Erythroblast (primary cell): ENCODE measurements around the gene EDA.
"Not testable (repeated sequence)": the region's sequence is repeated elsewhere in the genome, so short reads cannot be mapped to it uniquely, and the experiment has no call there.

Source experiments
- DNase-seq, 2 experiments: peaks; one replicate each; lab custom pipeline; 2025; lab: John Stamatoyannopoulos, UW
- GATA1 ChIP-seq: IDR thresholded peaks from 2 replicates; pipeline ENCODE4 v1.6.1; 2011; ENCODE audit warnings: low read depth, mild to moderate bottlenecking, control low read depth, low read length, moderate library complexity
- POLR2A ChIP-seq: IDR thresholded peaks from 2 replicates; pipeline ENCODE4 v1.6.1; 2011; ENCODE audit warnings: mild to moderate bottlenecking, low read length

EDA gene

DNA sequence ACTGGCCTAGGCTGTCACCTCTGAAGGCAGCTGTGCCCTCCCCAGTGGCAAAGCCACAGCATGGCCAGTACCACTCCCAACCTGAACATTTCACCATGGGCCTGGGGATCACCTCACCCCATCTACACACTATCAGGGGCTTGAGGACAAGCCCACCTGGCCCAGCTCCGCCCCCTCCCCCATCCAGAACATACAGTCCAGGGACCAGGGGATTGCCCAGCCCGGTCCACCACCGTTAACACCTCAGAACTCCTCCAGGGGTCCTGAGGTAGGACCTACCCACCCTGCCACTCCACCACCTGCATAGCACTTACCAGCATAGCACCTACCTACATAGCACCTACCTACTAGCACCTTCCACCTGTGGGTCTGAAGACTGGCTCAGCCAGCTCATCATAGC, 179.8 kb downstream of the EDA start:
- no peak for DNase-seq
- no peak for TF ChIP-seq POLR2A
- no peak for TF ChIP-seq GATA1

DNA sequence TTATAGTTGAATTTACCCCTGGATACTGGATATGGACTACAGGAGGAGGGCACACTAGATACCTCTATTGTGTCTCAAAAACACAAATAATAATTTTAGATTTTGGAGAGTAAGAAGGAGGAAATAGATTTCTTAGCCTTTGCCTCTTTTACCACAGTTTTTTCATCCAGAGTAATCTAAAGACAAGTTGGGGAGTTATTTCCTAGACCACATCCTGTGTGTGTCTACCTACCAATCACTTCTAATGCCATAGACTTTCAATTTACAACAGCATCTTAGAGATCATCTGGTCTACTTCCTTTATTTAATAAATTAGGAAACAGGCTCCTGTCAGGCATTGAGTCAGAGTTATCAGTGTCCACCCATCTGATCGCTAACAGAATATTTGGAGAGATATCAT, 191.5 kb downstream of the EDA start:
- no peak for DNase-seq
- no peak for TF ChIP-seq GATA1
- TF ChIP-seq POLR2A: no peak

DNA sequence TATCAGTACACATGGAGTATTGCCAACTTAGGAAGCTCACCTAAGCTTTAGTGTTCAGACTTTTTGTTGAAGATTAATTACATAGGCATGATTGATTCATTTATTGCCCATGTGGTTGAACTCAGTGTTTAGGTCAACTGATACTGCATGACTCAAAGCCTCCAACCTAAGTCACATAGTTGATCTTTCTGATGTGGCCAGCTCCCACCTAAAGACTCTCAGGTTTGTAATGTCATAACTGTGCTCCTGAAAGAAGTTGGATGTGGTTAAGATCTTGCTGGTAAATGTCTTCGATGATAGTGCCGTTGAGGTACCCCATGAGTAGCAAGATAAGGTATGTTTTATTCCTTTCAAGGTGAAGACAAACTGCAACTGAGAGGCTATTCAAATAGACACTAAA, 192.5 kb downstream of the EDA start:
- DNase-seq: no peak

DNA sequence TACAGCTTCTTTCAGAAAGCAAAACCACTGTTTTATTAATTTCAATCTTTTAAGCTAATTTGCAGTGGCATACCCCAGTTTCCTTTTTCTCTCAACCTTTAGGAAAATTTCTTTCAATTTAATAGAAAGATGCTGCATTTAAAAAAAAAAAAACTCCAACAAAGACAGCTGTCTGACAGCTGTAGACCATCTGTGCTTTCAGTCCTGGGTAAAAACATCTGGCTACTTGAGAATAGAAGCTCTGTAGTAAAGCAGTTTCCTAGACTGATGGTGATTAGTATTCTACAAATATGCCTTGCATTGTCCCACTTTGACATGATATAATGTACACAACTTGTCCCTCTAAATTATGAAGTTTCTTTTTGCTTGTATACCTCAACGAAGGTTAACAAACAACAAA, 197.8 kb downstream of the EDA start:
- TF ChIP-seq GATA1 (no peak), POLR2A (no peak)
- no peak for DNase-seq

More for the DNA sequence above, 192.5 kb downstream of the EDA start:
- TF ChIP-seq GATA1 (no peak), POLR2A (no peak)

DNA sequence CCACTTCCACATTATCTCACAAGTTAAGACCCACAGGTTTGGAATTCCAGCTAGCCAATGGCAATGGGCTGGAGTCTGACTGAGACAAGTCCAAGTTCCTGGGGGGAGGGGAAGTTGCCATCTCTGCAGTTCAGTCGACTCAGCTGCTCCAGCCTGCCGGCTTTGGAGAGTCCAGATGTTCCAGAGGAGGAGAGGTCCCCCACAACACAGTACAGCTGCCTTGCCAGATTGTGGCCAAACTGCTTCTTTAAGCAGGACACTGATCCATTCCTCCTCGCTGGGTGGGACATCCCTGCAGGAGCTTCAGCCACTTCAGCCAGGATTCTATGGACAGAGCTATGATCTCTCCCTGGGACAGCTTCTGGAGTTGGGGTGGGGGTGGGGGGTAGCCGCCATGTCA, 199.2 kb downstream of the EDA start:
- no peak for DNase-seq
- no peak for TF ChIP-seq GATA1
- no peak for TF ChIP-seq POLR2A

DNA sequence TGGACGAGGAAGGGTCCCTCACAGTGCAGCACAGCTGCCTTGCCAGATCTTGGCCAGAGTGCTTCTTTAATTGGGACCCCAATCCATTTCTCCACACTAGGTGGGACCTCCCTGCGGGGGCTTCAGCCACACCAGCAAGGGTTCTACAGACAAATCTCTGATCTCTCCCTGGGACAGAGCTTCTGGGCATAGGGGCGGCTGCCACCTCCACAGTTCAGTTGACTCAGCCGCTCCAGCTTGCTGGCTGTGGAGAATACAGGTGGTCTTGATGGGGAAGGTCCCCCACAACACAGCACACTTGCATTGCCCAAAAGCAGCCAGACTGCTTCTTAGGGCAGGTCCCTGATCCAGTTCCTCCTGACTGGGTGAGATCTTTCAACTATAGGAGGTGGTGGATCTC, 199.6 kb downstream of the EDA start:
- DNase-seq: no peak
- TF ChIP-seq GATA1: no peak
- TF ChIP-seq POLR2A: no peak

DNA sequence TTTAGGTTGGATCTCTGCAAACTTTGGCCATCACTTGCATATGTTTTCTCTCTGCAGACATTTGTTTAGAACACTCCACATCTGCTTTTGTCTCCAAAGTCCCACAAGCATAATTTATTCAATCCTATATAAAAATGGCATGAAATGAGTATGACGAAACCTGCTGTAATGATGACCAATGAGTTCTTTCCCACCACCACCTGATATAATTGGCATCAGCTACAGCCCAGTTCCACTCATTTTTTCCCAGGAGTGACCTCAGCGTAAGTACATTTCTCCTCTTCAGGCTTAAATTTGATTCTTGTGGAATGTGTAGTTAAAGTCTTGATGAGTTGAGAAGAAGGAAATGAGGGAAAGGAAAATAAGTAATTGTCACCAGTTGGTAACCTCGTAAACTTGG, 228.7 kb downstream of the EDA start:
- DNase-seq: no peak
- TF ChIP-seq POLR2A: no peak
- TF ChIP-seq GATA1: no peak

DNA sequence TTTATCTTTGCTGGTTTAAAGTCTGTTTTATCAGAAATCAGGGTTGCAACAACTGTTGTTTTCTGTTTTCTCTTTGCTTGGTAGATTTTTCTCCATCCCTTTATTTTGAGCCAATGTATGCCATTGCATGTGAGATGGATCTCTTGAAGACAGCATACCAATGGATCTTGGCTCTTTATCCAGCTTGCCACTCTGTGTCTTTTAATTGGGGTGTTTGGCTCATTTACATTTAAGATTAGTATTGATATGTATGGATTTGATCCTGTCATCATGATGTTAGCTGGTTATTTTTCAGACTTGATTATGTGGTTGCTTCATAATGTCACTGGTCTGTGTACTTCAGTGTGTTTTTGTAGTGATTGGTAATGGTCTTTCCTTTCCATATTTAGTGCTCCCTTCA, 244.1 kb downstream of the EDA start:
- not testable (repeated sequence) for DNase-seq

DNA sequence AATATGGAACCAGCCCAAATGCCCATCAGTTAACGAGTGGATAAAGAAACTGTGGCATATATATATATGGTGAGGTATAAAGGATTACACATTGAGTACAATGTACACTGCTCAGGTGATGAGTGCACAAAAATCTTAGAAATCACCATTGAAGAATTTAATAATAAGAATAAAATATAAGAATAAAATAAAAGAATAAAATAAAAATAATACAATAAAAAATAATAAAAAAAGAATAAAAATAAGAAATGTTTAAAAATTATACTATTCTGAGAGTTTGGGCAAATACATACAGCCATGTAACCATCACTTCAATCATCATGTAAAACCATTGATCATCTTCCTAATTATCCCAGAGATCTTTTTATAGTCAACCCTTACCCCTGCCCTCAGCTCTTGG, 260.3 kb downstream of the EDA start:
- no peak for DNase-seq
- TF ChIP-seq POLR2A (no peak), GATA1 (no peak)

DNA sequence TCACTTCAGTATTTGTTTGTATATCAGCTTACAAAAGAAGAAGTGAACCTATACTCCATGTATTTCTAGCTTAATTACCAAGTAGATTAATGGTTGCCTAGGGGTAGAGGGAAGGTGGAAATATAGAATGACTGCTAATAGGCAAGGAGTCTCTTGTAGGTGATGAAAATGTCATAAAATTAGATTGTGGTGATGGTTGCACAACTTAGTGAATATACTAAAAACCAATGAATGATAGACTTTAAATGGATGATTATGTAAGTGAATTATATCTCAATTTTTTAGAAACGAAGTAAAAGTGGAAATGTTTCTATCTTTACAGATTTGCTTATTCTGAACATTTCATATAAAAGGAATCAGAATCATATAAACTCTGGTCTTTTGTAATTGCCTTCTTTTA, 268.3 kb downstream of the EDA start:
- DNase-seq: no peak
- TF ChIP-seq GATA1 (no peak), POLR2A (no peak)

DNA sequence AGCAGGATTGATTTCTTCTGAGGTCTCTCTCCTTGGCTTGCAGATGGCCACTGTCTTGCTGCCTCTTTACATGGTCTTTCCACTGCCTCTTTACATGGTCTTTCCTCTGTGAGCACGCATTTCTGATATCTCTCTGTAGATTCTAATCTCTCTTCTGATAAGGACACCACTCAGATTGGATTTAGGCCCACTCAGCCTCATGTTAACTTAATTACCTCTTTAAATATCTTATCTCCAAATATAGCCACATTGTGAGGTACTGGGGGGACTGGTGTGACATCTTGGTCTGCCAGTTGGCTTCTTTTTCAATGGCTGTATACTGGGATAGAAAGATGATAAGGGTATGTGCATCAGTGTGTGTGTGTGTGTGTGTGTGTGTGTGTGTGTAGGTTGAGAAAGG, 280.1 kb downstream of the EDA start:
- no peak for DNase-seq
- TF ChIP-seq GATA1: no peak
- no peak for TF ChIP-seq POLR2A

DNA sequence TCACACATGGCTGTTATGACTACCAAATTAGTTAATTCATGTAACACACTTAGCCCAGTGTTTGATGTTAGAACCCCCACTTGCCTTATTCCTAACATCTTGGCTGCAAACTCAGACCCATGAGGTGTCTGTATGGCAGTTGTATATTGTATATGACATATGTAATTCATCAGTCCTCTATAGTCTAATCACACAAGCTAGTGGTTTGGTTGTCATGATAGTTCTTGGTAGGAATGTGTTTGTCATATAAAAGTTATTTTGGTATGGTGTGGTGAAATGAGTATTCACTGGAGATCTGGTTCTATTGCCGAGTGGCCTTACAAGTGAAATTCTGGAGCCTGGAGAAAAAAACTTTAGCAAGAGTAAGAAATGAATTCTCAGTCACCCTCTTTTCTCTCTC, 284.6 kb downstream of the EDA start:
- no peak for TF ChIP-seq GATA1
- no peak for TF ChIP-seq POLR2A
- DNase-seq: no peak

DNA sequence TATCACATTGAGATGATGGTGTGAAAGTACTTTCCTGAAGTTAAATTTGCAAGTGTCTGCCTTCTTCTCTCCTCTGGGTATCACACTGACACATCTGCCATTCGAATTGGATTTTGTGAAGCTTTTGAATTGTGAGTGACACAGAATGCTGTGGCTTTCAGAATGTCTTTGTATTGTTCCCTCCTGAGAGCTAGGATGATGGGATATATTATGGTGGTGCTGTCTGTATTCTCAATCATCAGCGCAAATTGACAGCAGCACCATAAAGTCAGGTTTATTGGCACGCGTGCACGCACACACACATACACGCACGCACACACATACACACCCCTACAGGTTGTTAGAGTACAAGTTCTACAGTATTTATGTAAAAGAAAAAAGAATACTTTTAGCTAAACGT, 290.5 kb downstream of the EDA start:
- TF ChIP-seq POLR2A (no peak), GATA1 (no peak)
- DNase-seq: no peak

DNA sequence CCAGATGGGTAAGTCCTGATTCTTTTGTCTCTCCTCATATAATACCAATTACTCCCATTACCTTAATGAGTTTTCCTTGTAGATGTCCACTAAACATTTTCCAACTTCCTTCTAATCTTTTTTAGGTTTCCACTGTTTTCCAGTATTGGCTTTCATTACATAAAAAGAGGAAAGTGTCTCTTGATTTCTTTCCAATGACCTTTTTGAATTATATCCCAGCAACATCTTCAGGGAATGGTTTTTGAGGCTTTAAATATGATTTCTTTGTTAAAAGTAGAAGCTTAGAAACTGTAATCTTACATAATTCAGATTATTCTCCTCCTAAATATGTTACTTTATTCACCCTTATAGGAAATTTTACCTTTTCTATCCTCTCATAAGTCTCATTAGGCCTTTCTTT, 298.9 kb downstream of the EDA start:
- no peak for DNase-seq
- TF ChIP-seq GATA1 (no peak), POLR2A (no peak)

DNA sequence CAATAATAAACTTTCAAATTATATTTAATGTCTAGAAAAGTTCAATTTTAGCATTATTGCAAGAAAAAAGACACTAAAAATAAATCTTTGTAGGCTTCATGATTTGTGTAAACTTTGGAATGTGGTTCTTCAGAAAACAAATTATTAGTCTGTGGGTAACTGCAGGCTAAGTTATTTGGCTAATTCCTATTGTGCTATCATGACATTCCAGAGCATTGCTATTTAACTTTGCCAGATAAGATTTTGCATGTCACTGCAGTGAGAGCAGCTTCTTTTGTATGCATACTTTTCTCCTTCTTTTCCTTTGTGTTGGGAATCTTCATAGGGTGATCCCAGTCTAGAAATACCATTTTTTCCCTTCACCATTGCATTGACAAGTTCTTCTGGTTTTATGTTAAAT, 303.8 kb downstream of the EDA start:
- no peak for TF ChIP-seq POLR2A
- no peak for TF ChIP-seq GATA1
- no peak for DNase-seq

DNA sequence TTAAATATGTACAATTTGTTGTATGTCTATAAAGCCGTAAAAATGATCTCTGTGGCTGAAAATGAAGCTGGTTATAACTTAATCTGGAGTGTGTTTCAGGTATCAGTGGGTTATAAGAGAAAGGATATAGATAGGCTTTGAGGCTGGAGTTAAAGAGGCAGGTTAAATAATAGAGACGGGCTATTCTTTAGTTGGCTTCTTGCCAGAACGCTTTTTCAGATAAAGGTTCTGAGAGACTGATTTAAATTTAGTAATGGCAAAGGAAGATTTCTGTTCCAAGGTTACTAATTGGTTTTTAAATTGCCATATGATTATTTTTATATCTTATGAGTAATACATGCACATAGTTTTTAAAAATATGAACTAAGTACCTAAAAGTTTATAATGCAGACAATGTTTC, 316.4 kb downstream of the EDA start:
- DNase-seq: no peak
- TF ChIP-seq POLR2A: no peak
- TF ChIP-seq GATA1: no peak

DNA sequence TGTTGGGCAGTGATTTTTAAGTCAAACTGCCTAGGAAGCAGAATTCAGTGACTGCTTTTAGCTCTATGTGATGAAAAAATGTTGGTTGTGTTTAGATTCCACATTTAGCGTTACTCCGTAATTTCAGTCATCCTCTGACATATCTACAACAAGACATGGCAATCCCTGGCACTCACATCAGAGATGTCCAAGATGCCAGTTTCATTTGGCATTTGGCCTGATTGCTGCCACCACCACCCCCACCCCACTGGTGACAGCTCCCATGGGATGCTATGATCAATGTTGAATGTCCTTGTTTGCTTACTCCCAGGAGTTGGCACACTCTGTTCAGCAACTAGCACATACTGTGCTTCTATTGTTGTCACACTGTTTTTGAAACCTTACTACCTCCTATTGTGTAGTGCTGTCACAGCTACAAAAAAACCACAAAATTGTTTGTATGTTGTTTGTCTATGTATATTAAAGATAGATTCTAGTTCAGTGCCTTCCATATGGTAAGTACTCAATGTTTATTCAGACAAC, 332.4 kb downstream of the EDA start:
- no peak for DNase-seq
- TF ChIP-seq GATA1: no peak
- TF ChIP-seq POLR2A: no peak
